Eye (tissue), 1 donor: ENCODE data around the gene MRPS22.
A peak's percentile ranks its signal among the peaks of the same experiment; 100 is the strongest.
"Not testable (repeated sequence)": the region's sequence is repeated elsewhere in the genome, so short reads cannot be mapped to it uniquely, and the experiment has no call there.

Experiments used
- DNase-seq: peaks from one replicate; pipeline ENCODE4 v3.0.0-alpha.2; 2015

Gene MRPS22

DNA sequence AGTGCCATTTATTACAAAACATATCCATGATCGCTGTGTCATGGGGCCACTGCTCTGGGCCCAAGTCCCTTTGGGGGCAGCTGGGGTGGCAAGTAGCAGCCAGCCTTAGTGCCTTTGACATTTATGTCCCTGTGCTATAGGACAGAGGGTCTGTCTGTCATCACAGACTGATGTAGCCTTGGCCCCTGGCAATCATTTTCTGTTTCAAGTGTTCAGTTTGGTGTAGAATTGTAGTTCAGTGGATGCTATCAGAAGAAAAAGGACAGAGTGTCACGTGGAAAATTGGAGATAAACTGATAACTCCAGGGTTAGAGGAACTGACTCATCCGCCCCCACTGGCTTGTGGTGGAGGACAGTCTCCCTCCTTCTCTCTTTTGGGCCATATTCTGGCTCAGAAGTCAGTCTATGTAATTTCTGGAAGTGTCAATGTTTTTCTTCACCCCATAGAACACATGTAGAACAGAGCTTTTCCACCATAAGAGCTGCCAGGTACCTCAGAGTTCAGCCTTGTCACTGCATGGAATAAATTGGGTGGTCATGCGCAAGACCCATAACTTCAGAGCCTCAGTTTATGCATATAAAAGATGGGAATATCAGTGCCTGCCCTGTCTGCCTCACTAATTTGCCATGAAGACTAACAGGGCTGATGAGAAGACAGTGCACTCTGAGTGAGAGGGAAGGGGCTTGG is 4.5 kb upstream of the MRPS22 start:
- no peak for DNase-seq

DNA sequence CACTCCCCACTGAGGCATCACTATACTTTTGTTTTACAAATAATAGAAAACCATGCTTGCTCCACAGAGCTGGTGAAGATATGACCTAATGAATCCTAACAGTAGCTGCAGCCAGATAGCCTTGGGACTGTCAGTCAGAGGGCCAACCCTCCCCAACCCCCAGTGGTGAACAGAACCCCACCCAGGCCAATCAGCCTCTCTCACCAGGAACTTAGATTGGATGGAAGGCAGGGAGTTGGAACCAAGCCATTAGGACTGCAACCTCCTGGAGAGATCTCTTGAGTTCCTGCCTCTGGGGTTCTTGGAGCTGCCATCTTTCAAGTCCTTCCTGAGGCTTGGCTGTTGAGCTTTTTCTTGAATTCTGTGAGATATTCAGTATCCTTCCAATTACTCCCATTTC is 3.0 kb upstream of the MRPS22 start:
- no peak for DNase-seq

DNA sequence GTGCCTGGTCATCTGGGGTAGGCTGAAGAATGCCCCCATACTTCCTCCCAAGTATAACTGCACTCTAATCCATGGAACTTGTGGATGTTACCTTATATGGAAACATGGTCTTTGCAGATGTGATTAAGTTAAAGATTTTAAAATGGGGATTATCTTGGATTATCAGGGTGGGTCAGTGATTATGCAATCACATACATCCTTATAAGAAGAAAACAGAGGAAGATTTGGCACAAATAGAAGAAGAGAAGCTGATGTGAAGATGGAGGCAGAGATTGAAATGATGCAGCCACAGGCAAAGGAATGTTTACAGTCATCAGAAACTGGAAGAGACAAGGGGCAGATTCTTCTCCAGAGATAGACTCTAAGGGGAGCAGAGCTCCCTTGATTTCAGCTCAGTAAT is 1.8 kb upstream of the MRPS22 start:
- no peak for DNase-seq

- no peak for DNase-seq
Observed at GRCh38 chr3:139346771-139347170, 3.0 kb downstream of the MRPS22 start.

DNA sequence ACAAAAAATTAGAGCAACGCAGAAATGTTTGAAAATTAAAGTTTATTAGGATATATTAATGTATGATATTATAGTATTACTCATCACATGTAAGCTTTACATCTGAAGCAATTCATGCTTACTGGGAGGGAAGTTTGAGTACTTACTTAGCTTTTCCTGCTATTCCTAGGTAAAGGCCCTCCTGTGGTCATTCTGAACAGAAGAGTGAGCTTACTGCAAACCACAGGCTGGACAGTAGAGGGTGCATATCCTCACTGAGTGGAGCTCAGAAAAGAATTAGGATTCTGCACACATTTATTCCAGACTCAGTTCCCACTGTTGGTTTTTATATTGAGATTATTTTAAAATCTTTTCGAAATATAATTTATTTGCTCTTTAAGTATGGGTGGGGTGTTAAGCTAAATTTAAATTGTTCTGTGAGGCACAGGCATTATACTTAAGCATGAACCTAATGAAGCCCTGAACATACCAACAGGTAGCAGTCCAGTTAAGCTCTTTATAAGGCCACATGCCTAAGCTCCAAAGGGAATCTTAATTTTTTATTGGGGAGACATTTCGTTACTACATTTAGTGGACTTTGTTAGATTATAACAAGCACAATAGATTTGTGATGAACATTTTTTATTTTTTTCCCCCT is 10.2 kb downstream of the MRPS22 start:
- DNase-seq = peak; percentile 74

GRCh38 chr3:139354661-139355060 is 10.8 kb downstream of the MRPS22 start:
- no peak for DNase-seq

DNA sequence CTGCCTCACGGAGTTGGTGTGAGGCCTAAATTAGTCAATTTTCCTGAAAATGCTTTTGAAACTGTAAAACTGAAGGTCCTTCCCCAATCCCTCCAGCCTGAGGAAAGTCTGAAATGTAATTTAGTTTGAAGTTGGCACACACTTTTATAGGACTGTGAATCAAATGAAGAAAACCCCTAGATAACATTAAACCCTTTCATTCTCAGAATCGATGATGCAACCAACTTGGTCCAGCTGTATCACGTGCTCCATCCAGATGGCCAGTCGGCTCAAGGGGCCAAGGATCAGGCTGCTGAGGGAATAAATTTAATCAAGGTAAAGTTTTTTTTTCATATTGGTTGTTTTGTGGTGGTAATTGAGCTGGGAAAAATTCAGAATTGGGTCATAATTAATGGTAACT is 11.7 kb downstream of the MRPS22 start:
- DNase-seq = peak; percentile 31

GRCh38 chr3:139355891-139356290 is 12.1 kb downstream of the MRPS22 start:
- DNase-seq = peak; percentile 38

DNA sequence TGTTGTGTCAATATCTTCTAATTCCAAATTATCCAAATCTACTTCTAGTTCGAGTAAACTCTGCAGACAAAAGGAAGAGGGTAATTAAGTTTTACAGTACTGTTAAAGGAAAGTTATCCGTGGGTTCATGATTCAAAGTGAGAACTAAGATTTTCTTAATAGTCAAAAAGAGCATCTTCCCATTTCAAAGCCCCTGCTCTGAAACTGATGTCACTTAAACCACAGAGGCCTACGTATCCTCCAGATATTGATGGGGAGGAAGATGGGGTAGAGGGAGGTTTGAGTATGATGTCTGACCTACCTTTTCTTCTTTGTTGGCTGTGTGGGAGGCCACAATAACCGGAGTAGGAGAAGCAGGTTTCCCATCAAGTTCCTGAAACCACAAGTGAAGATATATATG is 14.1 kb downstream of the MRPS22 start:
- no peak for DNase-seq

GRCh38 chr3:139358841-139359562 is 15.2 kb downstream of the MRPS22 start:
- DNase-seq = peak; percentile 75

GRCh38 chr3:139361276-139361675 is 17.5 kb downstream of the MRPS22 start:
- DNase-seq = no peak

DNA sequence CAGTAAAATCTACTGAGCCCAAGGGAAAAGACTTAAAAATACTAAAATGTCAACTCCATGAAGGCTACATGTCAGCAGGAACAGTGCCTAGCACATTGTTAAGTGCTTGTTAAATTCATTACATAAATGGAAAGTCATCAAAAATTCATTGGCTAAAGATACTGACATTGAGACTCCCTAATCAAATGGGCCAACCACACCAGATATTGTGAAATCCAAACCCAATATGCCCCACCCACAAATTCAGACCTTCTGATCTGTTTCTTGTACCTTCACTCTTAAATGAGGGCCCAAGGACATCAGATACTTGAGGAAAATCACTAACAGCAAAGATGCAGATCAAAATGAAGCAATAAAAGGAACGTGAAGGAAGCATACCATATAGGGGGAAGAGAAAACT is 20.7 kb downstream of the MRPS22 start:
- no peak for DNase-seq

DNA sequence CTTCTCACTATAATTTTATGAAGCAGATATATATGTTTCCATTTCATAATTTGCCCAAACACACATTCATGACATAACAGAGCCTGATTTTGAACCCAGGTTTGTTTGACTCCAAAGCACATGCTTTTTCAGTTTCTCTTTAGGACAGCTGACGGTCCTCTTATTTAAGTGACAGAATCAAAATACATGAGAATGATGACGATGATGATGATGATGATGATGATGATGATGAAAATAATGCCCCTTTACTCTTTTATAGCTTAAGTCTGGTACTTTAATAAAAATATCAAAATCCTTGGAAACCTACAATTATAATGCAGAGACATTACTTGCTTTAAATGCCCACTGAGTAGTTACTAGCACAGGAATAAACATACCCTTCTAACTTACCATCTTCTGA is 30.3 kb downstream of the MRPS22 start:
- no peak for DNase-seq

DNA sequence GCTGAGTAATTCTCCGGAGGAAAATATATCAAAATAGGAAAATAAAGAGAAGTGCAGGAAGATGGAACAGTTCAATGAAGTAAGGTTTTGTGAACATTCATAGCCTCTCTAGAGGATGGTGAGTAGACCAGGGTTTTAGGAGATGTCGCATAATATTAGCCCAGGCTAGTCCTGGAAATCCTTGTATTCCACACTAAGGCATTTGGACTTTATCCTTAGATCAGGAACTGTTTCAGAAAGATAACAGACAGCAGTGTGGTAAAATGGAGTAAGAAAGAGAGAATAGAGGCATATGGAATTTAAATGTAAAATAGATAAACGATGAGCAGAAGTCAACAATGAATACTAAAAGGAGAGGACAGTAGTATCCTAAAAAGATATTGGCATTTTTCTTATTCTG is 33.6 kb downstream of the MRPS22 start:
- DNase-seq = no peak

- no peak for DNase-seq
Observed at GRCh38 chr3:139378587-139379241, 34.9 kb downstream of the MRPS22 start.

DNA sequence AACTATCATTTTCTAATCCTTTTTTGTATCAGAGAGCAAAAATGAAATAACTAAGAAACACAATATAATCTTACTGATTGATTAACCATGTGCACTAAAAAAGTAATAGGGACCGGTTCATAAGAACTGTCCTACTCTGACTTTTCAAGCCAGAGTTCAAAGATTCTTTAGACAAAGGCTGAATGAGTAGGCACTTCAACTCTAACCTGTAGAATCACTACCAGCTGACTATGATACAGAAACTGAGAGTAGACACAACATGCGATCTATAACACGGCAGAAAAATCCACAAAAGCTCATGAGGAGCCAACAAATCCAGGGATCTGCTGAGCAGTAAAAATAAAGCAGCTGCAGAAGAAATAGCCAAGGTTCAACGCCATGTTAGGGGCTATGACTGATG is 36.8 kb downstream of the MRPS22 start:
- no peak for DNase-seq

DNA sequence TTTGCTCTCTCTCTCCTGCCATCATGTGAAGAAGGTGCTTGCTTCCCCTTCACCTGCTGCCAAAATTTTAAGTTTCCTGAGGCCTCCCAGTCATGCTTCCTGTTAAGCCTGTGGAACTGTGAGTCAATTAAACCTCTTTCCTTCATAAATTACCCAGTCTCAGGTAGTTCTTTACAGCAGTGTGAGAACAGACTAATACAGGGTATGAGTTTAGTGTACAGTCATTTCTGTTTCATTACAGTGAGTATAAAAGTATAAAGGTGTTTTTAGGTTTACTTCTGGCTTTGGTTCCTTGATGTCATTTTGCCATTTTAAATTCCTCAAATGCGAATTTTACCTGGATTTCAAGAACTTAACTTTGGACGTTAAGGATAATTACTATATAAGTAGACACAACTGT is 38.5 kb downstream of the MRPS22 start:
- not testable (repeated sequence) for DNase-seq

GRCh38 chr3:139388077-139388476 is 44.3 kb downstream of the MRPS22 start:
- DNase-seq = no peak

GRCh38 chr3:139388821-139389551 is 45.2 kb downstream of the MRPS22 start:
- DNase-seq = no peak

DNA sequence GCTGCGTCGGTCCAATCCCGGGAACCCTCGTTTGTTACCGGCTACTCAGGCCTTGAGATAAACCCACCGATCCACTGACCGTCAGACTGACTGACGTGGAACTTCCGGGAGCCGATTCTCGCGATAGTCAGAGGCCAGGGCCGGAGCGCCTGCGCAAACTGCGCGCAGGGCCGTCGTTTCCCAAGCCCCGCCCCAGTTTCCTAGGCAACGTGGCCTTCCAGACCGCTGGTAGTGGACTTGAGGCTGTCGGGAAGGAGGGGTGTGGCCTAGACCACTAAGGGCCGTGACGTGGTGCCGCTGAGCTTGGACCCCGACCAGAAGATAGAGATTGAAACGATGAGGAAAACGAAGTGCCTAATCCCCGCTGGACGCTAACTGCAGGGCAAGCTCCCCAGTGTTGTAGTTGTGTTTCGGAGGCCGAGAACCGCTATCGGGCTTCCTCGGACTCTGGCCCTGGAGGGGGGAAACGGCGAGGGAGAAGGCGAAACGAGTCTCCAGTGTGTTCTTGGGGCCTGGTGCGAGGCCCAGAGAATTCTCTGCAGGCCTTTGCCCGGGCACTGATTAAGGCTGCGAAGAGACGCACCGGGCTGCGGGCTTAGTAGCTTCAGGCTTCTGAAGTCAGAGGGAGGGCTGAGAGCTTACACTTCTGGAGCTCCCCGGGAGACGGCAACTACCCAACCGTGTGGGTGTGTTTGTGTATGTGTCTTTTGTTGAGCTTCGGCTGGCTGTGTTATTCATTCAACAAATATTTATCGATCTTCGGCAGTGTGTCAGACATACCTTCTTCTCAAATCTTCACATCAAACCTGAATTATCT is 45.9 kb downstream of the MRPS22 start, which contains the start of gene COPB2:
Gene COPB2, minus strand, starts transcription at position 96 of the 817 bp plus-strand sequence. CDS start 97 bp downstream, outside the sequence.
- peak; percentile 100 for DNase-seq

DNA sequence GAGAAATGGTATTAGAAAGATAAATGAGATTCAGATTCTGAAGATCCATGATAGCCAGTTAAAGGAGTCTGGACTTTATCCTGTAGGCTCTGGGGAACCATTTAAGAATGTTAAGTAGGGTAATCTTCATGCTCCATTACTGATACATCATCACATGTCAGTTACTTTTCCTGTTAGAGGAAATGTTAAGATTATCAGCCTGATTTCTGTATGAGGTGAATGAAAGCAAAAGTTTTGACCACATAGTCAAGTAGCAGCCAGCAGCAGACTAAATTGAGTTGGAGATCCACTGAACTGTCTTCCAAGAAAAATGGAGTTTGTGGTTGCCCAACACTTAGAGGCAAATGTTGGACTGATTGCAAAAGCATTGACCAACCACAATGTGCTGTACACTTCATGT is 50.3 kb downstream of the MRPS22 start:
- no peak for DNase-seq

DNA sequence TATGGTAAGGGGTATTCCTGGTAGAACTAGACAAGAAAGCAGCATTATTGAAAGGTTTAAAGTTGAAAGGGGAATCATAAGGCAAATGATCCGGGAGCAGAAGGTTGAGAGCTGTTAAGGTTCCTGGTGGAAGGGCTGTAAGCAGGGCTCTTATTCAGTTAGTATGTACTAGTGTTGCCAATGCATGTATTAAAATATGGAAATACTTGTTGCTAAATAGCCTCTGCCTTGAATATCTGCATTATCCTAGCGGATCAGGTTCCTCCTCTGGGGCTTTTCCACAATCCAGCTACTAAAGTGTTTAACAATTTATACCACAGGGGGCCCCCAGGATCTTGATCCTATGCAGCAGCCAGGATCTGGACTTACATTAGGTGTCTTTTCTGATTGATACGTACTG is 52.9 kb downstream of the MRPS22 start:
- no peak for DNase-seq
